Measurements from ENCODE around the gene LCA5L. TPM values are rescaled to one million over a fixed set of nuclear protein-coding genes. Genes with fewer than 3 reads are reported as not detected.
A peak's percentile ranks its signal among the peaks of the same experiment; 100 is the strongest.

LCA5L gene
- total RNA-seq, 1 donor: 2.2 TPM

- TF ChIP-seq CTCF (IDR thresholded peaks at IDR 0.05; ENCODE audit: extremely low read depth, low read depth, low read length): no peak
- Histone ChIP-seq H4K20me1 (ENCODE audit: insufficient read depth, low read length) (peaks cover 2% of the 10 kb centered on the region), H3K79me2 (ENCODE audit: insufficient read depth, low read length) (peaks cover 24% of the 10 kb centered on the region), H3K27me3 (ENCODE audit: insufficient read depth, low read length) (peaks cover 8% of the 10 kb centered on the region), H3K4me1 (ENCODE audit: insufficient read depth, low read length) (peaks cover 15% of the 10 kb centered on the region), H3K27ac (ENCODE audit: low read depth, low read length) (peak overlapping the region; percentile 90), H3K36me3 (ENCODE audit: insufficient read depth, low read length) (no peaks in the 10 kb centered on the region), H3K4me2 (ENCODE audit: insufficient read depth, low read length) (peak overlapping the region; percentile 90), H3K9me3 (ENCODE audit: low read depth, low read length) (no peaks in the 10 kb centered on the region), H2AFZ (ENCODE audit: low read length) (peak overlapping the region; percentile 94), H3K4me3 (ENCODE audit: insufficient read depth, low read length) (peak overlapping the region; percentile 92)
- DNase-seq (ENCODE audit: insufficient read length, low spot score, missing footprints): peak; percentile 98
These were observed 65.3 kb downstream of the LCA5L start for GRCh38 chr21:39379986-39380891.

- Histone ChIP-seq H3K36me3 (ENCODE audit: insufficient read depth, low read length) (no peaks in the 10 kb centered on the region), H3K27ac (ENCODE audit: low read depth, low read length) (no peak overlapping the region), H2AFZ (ENCODE audit: low read length) (no peak overlapping the region), H3K4me1 (ENCODE audit: insufficient read depth, low read length) (peaks cover 6% of the 10 kb centered on the region), H3K79me2 (ENCODE audit: insufficient read depth, low read length) (peaks cover 16% of the 10 kb centered on the region), H3K27me3 (ENCODE audit: insufficient read depth, low read length) (peaks cover 9% of the 10 kb centered on the region), H3K4me2 (ENCODE audit: insufficient read depth, low read length) (no peak overlapping the region), H4K20me1 (ENCODE audit: insufficient read depth, low read length) (peaks cover 2% of the 10 kb centered on the region), H3K9me3 (ENCODE audit: low read depth, low read length) (no peaks in the 10 kb centered on the region), H3K4me3 (ENCODE audit: insufficient read depth, low read length) (no peak overlapping the region)
- no peak for DNase-seq (ENCODE audit: insufficient read length, low spot score, missing footprints)
- no peak for TF ChIP-seq CTCF (IDR thresholded peaks at IDR 0.05; ENCODE audit: extremely low read depth, low read depth, low read length)
These were observed 68.0 kb downstream of the LCA5L start for GRCh38 chr21:39377444-39378050.

GRCh38 chr21:39375446-39375845, 70.1 kb downstream of the LCA5L start:
- Histone ChIP-seq H3K36me3 (ENCODE audit: insufficient read depth, low read length) (no peaks in the 10 kb centered on the region), H3K4me1 (ENCODE audit: insufficient read depth, low read length) (peaks cover under 1% of the 10 kb centered on the region), H3K27ac (ENCODE audit: low read depth, low read length) (no peak overlapping the region), H3K27me3 (ENCODE audit: insufficient read depth, low read length) (peaks cover 9% of the 10 kb centered on the region), H4K20me1 (ENCODE audit: insufficient read depth, low read length) (no peaks in the 10 kb centered on the region), H3K9me3 (ENCODE audit: low read depth, low read length) (no peaks in the 10 kb centered on the region), H3K79me2 (ENCODE audit: insufficient read depth, low read length) (no peaks in the 10 kb centered on the region), H3K4me3 (ENCODE audit: insufficient read depth, low read length) (no peak overlapping the region), H2AFZ (ENCODE audit: low read length) (no peak overlapping the region), H3K4me2 (ENCODE audit: insufficient read depth, low read length) (no peak overlapping the region)
- DNase-seq (ENCODE audit: insufficient read length, low spot score, missing footprints): no peak
- no peak for TF ChIP-seq CTCF (IDR thresholded peaks at IDR 0.05; ENCODE audit: extremely low read depth, low read depth, low read length)

GRCh38 chr21:39374046-39374445, 71.5 kb downstream of the LCA5L start:
- Histone ChIP-seq H3K36me3 (ENCODE audit: insufficient read depth, low read length) (no peaks in the 10 kb centered on the region), H4K20me1 (ENCODE audit: insufficient read depth, low read length) (no peaks in the 10 kb centered on the region), H3K4me3 (ENCODE audit: insufficient read depth, low read length) (peak overlapping the region; percentile 11), H2AFZ (ENCODE audit: low read length) (peak overlapping the region; percentile 71), H3K27me3 (ENCODE audit: insufficient read depth, low read length) (peaks cover 9% of the 10 kb centered on the region), H3K79me2 (ENCODE audit: insufficient read depth, low read length) (no peaks in the 10 kb centered on the region), H3K9me3 (ENCODE audit: low read depth, low read length) (no peaks in the 10 kb centered on the region), H3K27ac (ENCODE audit: low read depth, low read length) (no peak overlapping the region), H3K4me1 (ENCODE audit: insufficient read depth, low read length) (peaks cover 4% of the 10 kb centered on the region), H3K4me2 (ENCODE audit: insufficient read depth, low read length) (peak overlapping the region; percentile 56)
- TF ChIP-seq CTCF (IDR thresholded peaks at IDR 0.05; ENCODE audit: extremely low read depth, low read depth, low read length): no peak
- no peak for DNase-seq (ENCODE audit: insufficient read length, low spot score, missing footprints)

All from osteoblast (primary cell).